Neural progenitor cell (in vitro differentiated cells): Measurements from ENCODE around the gene TOR1B. TPM values are rescaled to one million over a fixed set of nuclear protein-coding genes. Genes with fewer than 3 reads are reported as not detected.

Source experiments
- DNase-seq: peaks from one replicate; pipeline ENCODE4 v3.0.0-alpha.2; 2016; ENCODE audit warnings: low spot score
- H2AFZ ChIP-seq: fragments of 200-600 bp; sonication (generic); replicated peaks from 2 replicates; pipeline ENCODE4 v1.6.1; 2016; ENCODE audit warnings: antibody characterized with exemption
- H3F3A ChIP-seq: fragments of 200-600 bp; sonication (generic); 2 replicates; pipeline ENCODE4 v1.6.1; 2016; ENCODE audit warnings: antibody characterized with exemption, low read depth
- H3K27ac ChIP-seq: fragments of 200-600 bp; sonication (generic); 2 replicates; pipeline ENCODE4 v1.5.1; 2016; ENCODE audit warnings: mild to moderate bottlenecking
- H3K27me3 ChIP-seq: fragments of 200-600 bp; sonication (generic); 2 replicates; pipeline ENCODE4 v1.6.1; 2016; ENCODE audit warnings: mild to moderate bottlenecking, moderate library complexity
- H3K36me3 ChIP-seq: fragments of 200-600 bp; sonication (generic); 2 replicates; pipeline ENCODE4 v1.5.1; 2016
- H3K4me1 ChIP-seq: fragments of 200-600 bp; sonication (generic); 2 replicates; pipeline ENCODE4 v1.6.1; 2016; ENCODE audit warnings: mixed run types
- H3K4me2 ChIP-seq: fragments of 200-600 bp; sonication (generic); 2 replicates; pipeline ENCODE4 v1.6.1; 2016
- H3K4me3 ChIP-seq: fragments of 200-600 bp; sonication (generic); 2 replicates; pipeline ENCODE4 v1.5.1; 2016
- H3K79me2 ChIP-seq: fragments of 200-600 bp; sonication (generic); 2 replicates; pipeline ENCODE4 v1.6.1; 2016; ENCODE audit warnings: low read depth
- H3K9ac ChIP-seq: fragments of 200-600 bp; sonication (generic); 2 replicates; pipeline ENCODE4 v1.6.1; 2016
- H3K9me3 ChIP-seq: fragments of 200-600 bp; sonication (generic); 2 replicates; pipeline ENCODE4 v1.5.1; 2016; ENCODE audit warnings: low read depth
- H4K20me1 ChIP-seq: fragments of 200-600 bp; sonication (generic); 2 replicates; pipeline ENCODE4 v1.6.1; 2016; ENCODE audit warnings: low read depth
- H3K27ac Mint-ChIP-seq: 3 replicates; pipeline ENCODE4 v1.8.0; 2021; ENCODE audit warnings: mixed read lengths
- H3K27me3 Mint-ChIP-seq: 2 replicates; pipeline ENCODE4 v1.8.0; 2022; ENCODE audit warnings: low read depth, mild to moderate bottlenecking, inconsistent platforms, moderate library complexity, mixed read lengths; ENCODE audit not compliant: insufficient read depth
- H3K36me3 Mint-ChIP-seq: 3 replicates; pipeline ENCODE4 v1.8.0; 2021; ENCODE audit warnings: mixed read lengths
- H3K4me1 Mint-ChIP-seq: 3 replicates; pipeline ENCODE4 v1.8.0; 2021; ENCODE audit warnings: mixed read lengths
- H3K4me3 Mint-ChIP-seq: 3 replicates; pipeline ENCODE4 v1.8.0; 2021; ENCODE audit warnings: mild to moderate bottlenecking, moderate library complexity, mixed read lengths
- H3K9me3 Mint-ChIP-seq: 3 replicates; pipeline ENCODE4 v1.8.0; 2020; ENCODE audit warnings: mixed read lengths
- CTCF ChIP-seq: fragments of 200-600 bp; sonication (generic); IDR thresholded peaks from 2 replicates; pipeline ENCODE4 v1.5.1; 2017; ENCODE audit warnings: antibody characterized with exemption, mild to moderate bottlenecking
- EZH2 ChIP-seq: fragments of 200-600 bp; sonication (generic); IDR thresholded peaks from 2 replicates; pipeline ENCODE4 v1.6.1; 2017; ENCODE audit warnings: antibody characterized with exemption, mild to moderate bottlenecking, moderate library complexity
- EZH2phosphoT487 ChIP-seq: fragments of 200-600 bp; sonication (generic); IDR thresholded peaks from 2 replicates; pipeline ENCODE4 v1.6.1; 2017; ENCODE audit warnings: antibody characterized with exemption
- total RNA-seq: library from RNA; depleted of rRNA; stranded (reverse); fragments of >200 nt; gene quantifications from 2 replicates; pipeline ENCODE4 v1.2.3, GENCODE V29; 2015; ENCODE audit warnings: low replicate concordance

The TOR1B gene
- total RNA-seq, 1 donor from 2014 or later: 12.2 TPM

- Histone ChIP-seq H3K27ac (no peak overlapping the region), H2AFZ (no peak overlapping the region), H3K4me1 (no peaks in the 10 kb centered on the region), H3K9ac (no peak overlapping the region), H3K4me2 (no peak overlapping the region), H3K27me3 (no peaks in the 10 kb centered on the region), H3K4me3 (no peak overlapping the region), H3K9me3 (no peaks in the 10 kb centered on the region), H3K36me3 (no peaks in the 10 kb centered on the region), H4K20me1 (no peaks in the 10 kb centered on the region), H3F3A (no peaks in the 10 kb centered on the region), H3K79me2 (no peaks in the 10 kb centered on the region)
- no peaks in the 10 kb centered on the region for H3K36me3 Mint-ChIP-seq
- TF ChIP-seq CTCF: no peak
- no peak for TF ChIP-seq EZH2phosphoT487
- H3K27ac Mint-ChIP-seq: no peak overlapping the region
- H3K27me3 Mint-ChIP-seq: peaks cover 5% of the 10 kb centered on the region
- no peaks in the 10 kb centered on the region for H3K9me3 Mint-ChIP-seq
- no peak for DNase-seq
- H3K4me1 Mint-ChIP-seq: no peaks in the 10 kb centered on the region
- no peak overlapping the region for H3K4me3 Mint-ChIP-seq
Measured at GRCh38 chr9:129769669-129770068, 33.3 kb upstream of the TOR1B start.

- Histone ChIP-seq H3K4me1 (no peaks in the 10 kb centered on the region), H4K20me1 (no peaks in the 10 kb centered on the region), H3K4me3 (no peak overlapping the region), H3K27ac (no peak overlapping the region), H2AFZ (no peak overlapping the region), H3K9ac (no peak overlapping the region), H3K36me3 (no peaks in the 10 kb centered on the region), H3K4me2 (no peak overlapping the region), H3K79me2 (no peaks in the 10 kb centered on the region), H3K27me3 (no peaks in the 10 kb centered on the region), H3F3A (no peaks in the 10 kb centered on the region), H3K9me3 (no peaks in the 10 kb centered on the region)
- no peak for DNase-seq
- H3K36me3 Mint-ChIP-seq: no peaks in the 10 kb centered on the region
- H3K4me1 Mint-ChIP-seq: no peaks in the 10 kb centered on the region
- H3K4me3 Mint-ChIP-seq: no peak overlapping the region
- H3K9me3 Mint-ChIP-seq: no peaks in the 10 kb centered on the region
- no peak overlapping the region for H3K27ac Mint-ChIP-seq
- no peak for TF ChIP-seq CTCF
- no peak for TF ChIP-seq EZH2phosphoT487
- TF ChIP-seq EZH2: no peak
- H3K27me3 Mint-ChIP-seq: peaks cover 5% of the 10 kb centered on the region
Measured at GRCh38 chr9:129770741-129771140, 32.2 kb upstream of the TOR1B start.

GRCh38 chr9:129773262-129774048 lies 29.5 kb upstream of the TOR1B start:
- Mint-ChIP-seq H3K27me3 (peaks cover 5% of the 10 kb centered on the region), H3K27ac (no peak overlapping the region), H3K9me3 (no peaks in the 10 kb centered on the region), H3K4me1 (peaks cover 7% of the 10 kb centered on the region), H3K36me3 (no peaks in the 10 kb centered on the region), H3K4me3 (no peak overlapping the region)
- no peak for DNase-seq
- Histone ChIP-seq H4K20me1 (no peaks in the 10 kb centered on the region), H3K36me3 (no peaks in the 10 kb centered on the region), H3F3A (no peaks in the 10 kb centered on the region), H3K27me3 (no peaks in the 10 kb centered on the region), H3K9me3 (no peaks in the 10 kb centered on the region), H3K9ac (no peak overlapping the region), H3K79me2 (no peaks in the 10 kb centered on the region), H3K4me3 (no peak overlapping the region), H3K27ac (no peak overlapping the region), H3K4me2 (no peak overlapping the region), H2AFZ (no peak overlapping the region), H3K4me1 (peaks cover 9% of the 10 kb centered on the region)
- TF ChIP-seq EZH2phosphoT487 (no peak), EZH2 (no peak), CTCF (no peak)
